ENCODE data around the gene TCF4.
A peak's percentile ranks its signal among the peaks of the same experiment; 100 is the strongest.
"Not testable (repeated sequence)": the region's sequence is repeated elsewhere in the genome, so short reads cannot be mapped to it uniquely, and the experiment has no call there.

The TCF4 gene

DNA sequence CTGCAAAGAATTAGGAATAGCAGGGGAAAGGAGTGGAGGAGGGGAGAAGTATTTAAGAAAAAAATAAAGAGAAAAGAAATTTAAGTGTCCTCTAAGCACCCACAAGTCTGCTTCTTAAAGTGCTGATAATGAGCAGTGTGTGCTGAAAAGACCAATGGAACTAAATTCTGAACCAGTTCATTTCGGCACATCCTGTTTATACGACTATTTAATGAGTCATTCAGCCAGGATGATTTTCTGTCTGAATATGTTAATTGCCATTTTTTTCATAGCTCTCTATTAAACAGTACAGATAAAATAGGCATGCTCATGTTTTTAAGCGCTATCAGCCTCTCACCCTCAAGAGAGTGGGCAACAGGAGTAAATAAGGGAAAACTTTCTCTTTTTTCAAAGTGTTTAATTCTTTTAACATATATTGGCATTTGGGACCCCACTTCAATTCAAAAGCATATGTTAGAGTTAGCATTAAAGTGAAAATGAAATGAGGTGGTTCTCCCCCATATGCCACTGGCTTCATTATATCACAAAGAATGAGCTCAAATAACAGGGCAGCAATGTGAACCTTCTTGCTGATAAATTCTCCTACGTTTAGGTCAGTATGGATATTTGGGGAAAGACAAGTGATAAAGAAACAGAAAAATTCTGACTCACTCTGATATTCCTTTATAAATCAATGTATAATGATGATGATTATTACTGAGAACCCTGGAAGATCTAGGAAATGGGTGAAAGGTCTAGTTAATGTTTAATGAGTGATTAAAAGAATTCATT lies 87.5 kb downstream of the TCF4 start:
- DNase-seq, result no peak

DNA sequence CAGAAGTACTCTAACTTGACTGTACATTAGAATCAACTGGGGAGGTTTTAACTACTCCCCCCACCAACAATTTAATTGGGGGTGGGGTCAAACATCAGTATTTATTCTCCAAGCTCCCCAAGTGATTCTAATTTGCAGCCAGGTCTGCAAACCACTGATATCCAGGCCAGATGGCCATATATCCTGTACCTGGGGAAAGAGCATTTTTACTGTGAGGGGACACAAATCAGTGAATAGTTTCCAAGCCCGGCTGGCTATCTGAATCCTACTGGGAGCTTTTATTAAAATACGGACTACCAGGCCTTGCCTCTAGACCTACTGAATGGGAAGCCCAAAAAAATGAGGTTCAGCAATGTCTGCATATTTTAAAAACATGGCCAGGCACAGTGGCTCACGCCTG lies 88.5 kb downstream of the TCF4 start:
- no peak for DNase-seq

DNA sequence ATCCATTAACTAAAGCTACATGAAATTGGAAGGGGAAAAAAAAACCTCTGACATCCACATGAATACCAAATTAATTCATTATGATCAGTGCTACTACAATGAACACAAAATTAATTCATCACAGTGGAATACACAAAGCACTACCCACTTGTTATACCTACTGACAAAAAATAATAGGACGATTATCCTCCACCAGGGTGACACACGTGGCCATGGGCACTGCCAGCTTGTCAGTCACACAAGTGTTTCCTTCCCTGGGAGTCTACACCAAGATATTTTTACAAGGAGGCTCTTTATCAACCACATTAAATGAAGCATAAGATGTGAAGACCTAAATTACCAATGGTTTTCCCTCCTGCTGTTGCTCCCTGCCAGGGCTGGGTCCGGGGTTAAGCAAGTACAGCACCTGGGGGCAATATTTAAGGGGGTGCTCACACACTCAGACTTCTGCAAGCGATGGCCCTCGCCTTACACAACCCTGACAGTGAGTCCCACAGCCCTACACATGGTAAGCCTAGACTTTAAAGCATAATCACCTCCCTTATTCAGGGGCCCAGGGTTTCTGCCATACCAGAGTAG lies 90.1 kb downstream of the TCF4 start:
- DNase-seq, result no peak

DNA sequence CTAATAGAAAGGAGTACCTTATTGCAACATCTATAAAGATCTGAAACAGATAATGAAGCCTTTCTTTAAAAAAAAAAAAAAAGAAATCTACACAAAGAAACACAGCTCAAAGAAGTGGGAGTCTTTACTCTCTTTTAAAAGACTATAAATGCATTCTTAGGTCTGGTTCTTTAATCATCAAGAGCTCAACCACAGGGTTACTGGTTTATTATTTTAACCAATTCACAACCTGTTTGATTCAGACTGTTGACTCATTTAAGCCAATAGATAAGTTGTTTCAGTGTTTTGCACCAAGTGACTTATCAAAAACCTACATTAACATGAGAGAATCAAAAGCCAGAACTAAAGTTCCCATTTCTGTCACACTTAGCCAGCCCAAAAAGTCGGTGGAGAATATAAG lies 93.1 kb downstream of the TCF4 start:
- no peak for DNase-seq

DNA sequence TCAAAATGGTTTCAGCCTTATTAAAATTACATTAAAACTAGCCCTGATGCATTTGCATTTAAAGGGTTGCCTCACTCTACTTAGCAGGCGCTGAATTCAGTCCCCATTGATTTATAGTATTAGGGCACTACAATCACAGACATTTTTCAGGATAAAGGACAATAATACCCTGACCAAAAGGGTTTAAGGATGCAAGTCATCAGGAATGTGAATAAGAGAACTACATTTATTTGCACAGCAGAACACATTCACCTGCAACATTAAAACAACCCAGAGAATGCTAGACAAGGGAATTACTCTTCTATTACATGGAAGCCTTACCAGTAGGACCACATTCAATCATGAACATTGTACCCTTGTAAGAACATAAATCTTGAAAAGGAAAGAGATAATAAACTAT lies 93.6 kb downstream of the TCF4 start:
- DNase-seq, result no peak

DNA sequence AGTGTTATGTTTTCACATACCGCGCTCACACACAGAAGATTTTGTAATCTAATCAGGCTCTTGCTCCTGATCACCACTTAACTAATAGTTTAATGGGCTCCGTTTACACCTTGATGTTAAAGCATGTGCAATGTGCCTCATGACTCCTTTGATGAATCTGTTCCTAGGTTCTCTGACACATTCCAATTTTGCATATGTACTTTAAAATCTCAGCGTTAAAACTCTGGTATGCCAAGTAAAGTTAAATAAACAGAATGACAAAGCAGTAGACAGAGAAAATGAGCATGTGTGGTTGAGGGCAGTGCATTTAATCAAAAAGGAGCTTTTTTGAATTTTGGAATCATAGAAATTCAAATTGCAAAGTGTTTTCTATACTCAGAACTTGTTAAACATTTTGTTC lies 96.4 kb downstream of the TCF4 start:
- DNase-seq, result no peak

DNA sequence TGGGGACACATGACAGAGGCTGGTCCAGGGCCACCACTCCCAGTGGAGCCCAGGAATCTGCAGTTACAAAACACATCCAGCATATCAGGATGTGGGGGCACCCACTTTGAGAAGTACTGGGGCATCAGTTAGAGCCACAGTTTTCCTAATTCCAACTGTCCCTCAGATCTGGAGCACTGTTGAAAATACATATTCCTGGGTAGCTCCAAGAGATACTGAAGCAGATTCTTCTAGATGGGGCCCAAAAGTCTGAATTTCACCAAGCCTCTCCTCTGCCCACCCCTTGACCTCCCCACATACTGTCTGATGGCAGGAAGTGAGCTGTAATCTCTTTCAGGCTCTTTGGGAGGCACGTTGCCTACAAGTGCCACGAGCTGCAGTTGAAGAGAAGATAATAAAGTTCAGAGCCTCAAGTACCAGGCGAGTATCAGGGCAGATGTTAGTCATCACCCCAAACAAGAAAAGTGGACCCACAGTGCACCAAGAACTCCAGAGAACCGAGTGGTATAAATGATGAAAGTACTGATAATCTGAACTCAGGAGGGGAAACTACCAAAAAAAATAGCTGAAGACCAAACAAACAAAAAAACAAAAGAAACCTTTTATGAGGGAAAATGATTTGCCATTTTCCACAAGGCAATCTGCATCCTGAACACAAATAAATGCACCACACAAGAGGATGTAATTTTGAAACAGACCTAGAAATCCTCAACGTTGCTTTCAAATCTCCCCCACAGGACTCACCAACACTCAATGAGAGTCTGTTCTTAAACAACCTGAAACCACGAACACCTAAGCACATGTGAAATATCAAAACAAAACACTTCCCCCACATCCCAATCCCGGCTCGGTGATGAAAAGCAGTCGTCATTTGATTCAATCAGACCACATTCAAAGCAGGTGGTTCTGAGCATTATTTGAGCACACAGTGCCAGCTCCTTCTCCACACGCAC lies 98.7 kb downstream of the TCF4 start:
- DNase-seq, result no peak

DNA sequence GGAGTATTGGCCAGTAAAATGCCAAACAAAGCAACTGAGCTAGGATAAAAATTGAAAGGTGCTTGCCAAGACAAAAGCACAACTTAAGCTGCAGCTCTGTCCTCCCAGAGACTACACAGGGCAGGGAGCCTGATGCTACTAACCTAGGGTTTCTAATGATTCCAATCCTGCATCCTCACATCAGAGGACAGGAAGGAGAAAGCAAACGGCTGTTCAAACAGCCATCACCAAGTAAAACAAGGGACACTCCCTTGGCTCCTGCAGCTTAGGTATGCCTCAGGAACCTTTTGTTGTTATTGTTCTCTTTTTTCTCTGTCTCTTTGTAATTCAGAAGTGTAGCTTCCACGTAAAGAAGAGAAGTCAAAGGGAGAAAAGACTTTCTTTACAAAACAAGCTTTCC lies 99.5 kb downstream of the TCF4 start:
- peak; percentile 54 for DNase-seq

DNA sequence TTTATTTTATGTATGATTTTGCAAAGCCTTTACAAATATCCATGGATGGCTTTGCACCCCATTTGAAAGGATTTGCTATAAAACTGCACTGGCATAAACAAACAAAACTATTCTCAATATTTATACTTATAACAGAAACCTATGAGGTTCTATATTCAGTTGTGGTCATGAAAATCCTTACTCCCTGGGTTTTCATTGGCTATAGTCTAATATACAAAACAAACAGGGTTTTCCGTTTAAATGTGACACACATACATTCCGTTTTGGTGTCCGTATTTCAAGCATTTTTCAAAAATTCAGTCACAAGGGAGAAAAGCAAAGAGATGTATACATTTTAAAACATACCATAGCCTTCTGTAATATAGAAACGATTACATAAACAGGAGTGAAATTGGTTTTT lies 100.0 kb downstream of the TCF4 start:
- no peak for DNase-seq

DNA sequence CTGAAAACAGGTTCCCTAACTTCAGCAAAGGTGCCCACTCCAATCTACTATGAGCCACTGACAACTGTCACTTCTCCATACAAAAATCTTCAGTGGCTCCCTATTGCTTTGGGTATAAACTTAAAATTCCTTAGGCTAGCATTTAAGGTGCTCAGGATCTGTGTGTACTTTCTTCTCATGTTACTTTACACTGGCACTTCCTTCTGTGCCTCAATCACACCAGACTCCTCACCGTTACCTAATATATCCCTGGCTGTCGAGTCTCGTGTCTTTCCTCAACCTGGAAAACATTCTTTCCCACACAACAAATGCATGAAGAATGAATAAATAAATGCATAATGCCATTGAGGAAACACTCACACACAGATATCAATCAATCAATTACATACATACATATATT lies 101.1 kb downstream of the TCF4 start:
- no peak for DNase-seq

DNA sequence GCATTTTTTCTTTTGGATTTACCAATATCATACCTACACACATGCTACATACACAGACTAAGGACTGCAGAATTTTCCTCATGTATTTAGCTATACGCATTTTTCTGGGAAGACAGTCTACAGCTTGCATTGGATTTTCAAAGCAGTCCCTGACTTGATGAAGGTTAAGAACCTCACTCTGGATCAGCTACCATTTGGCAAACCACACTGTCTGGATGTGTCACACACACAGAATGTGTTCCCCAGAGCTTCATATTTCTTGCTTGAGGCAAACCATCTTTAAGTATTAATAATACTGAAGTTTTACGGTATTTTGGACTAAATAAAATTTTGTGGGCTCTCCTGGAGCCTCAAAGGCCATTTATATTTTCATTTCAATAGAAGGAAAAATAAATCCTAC lies 102.3 kb downstream of the TCF4 start:
- DNase-seq, result no peak

DNA sequence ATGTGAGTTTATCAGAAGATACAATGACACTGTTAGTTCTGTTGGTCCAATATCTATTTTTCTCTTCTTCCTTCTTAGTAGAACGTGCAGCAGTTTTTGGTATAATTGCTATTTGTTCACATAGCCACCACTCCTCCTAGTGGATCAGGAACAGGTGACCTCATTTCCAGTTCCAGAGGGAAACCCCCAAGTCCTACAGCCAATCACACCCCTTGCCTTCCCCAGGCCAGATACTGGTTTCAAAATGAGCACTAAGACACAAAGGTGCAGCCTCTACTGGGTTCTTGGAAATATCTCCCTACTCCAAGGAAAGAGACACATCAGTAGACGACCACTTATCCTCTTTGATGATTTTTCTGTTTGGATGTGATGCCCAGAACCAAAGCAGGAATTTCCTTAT lies 103.2 kb downstream of the TCF4 start:
- no peak for DNase-seq

DNA sequence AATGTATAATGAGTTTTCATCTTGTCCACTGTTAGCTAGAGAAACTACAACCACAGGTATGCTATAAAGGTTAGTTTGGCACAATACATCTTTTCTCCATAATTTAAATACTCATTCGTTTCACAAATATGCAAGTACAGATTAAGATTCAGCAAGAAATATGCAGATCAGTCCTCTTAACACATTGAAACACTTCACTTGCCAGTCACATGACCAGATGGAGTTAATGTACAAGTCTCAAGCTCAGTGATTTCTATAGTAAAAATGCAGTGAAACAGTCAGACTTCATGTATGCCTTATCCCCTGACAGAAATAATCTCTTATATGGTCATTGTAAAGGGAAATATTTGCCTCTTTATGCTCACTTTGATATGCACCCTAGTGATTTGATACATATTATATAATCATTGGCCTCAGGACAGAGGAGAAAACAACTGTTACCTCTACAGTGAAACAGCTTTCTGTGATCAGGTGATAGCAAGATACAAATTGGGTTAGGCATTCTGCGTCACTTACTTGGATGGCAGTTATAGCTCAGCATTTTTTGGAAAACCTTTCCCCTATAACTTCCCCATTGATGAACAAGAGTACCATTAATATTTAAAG lies 104.6 kb downstream of the TCF4 start:
- no peak for DNase-seq

DNA sequence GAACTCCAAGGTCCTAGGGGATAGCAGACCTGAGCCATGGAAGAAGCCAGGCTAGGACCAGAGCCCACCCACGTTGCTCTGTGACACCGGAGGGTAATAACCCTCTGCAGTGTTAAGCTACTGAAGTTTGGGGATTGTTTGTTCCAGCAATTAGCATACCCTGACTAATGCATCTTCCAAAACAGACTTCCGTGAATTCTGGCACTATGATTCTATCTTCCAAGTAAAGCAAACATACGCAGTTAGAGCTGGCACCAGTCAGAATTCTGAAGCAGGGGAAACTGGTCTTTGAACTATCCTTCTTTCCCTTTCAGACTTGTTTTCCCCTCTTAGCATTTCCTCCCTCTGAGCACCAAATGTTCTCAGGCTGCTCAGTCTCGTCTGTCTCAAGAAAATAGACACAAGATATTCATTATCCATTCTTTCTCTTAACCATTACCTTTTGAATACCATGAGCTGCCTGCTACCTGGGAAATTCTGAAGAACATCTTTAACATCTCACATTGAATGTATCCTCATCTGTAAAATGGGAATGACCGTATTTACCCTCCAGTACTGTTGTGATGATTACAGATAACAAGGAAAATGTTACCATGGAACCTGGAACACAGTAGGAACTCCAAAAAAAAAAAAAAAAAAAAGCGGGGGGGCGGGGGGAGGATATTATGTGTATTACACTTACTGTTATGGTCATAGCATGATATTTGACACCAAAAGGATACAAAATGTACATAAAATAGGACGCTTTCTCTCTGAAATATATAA lies 108.2 kb downstream of the TCF4 start:
- no peak for DNase-seq

DNA sequence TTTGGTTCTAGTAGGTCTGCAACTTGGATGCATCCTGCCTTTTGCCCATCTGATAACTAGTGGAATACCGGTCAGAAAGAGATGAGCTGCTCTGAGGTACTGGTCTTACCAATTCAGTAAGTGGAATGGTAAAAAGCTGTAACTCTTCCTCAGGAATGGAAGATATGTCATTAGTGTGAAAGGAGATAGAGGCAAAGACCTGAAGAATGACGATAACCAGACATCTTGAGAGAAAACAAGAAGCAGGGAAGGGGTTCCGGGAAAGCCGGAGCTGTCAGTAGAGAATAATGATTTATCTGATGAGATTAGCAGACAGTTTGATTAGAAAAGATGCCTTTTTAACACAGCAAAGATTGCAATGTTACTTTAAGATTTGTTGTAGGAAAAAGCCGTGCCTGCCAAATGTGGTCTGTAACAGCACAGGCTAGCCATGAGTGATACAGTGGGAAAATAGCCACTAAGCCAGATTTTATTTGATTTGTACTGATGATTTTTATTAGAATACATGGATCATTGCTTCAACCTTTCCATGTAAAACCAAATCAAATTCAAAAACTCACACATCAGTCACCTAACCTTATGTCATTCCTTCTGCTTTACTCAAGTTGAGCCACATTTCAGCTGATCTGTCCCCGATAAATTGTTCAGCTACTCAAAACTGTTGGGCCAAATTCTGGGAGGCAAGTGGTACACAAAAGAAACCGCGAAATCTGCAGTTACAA lies 110.0 kb downstream of the TCF4 start:
- peak; percentile 45 for DNase-seq

DNA sequence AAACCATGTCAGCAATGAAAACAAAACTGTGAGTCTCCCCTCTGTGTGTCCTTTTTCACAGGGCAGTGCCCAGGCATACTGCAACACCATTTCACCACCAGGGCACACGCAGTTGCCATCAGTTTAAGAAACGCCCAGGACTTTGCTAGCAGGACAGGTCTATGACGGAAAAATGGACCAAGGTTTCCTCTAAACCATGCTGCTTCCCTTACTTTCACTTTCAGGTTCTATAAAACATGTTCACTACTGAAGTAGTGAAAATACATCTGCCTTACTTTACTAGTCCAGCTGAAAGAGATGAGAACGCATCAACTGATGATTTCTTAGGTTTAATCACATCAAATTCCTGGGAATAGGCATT lies 110.5 kb downstream of the TCF4 start:
- DNase-seq, result peak; percentile 70

DNA sequence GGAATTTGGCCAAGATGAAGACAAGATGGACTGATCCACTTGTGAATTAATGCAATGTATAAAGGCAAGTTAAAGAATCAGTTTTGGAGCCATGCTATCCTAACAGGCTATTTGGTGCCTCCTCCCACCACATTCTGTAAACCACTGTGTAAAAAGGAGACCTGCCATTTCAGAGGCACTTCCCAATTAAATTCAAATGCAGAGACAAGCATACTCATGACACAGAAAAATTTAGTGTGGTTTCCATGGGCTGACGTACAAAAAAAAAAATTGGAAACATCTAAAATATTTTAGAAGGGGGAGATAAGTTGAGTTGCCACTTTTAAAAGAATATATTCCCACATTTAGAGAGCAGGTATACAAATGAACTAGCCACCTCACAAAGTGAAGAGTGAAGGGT lies 112.1 kb downstream of the TCF4 start:
- DNase-seq, result no peak

DNA sequence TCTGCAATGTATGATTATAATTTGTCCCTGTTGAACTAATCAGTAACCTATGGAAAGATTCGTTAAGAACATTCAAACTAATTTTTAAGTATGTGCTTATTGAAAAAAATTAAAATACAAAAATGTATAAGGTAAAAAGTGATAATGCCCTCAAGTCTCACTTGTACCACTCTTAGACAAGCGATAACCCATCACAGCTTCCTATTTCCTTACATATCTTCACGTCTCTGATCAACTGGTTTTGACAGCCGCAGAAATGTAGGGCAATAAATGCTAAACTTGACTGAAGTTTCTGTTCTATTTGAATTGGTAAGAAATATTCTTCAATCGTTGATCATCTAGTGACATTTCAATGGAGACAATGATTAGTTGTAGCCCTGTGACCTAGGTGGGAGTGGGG lies 112.5 kb downstream of the TCF4 start:
- no peak for DNase-seq

DNA sequence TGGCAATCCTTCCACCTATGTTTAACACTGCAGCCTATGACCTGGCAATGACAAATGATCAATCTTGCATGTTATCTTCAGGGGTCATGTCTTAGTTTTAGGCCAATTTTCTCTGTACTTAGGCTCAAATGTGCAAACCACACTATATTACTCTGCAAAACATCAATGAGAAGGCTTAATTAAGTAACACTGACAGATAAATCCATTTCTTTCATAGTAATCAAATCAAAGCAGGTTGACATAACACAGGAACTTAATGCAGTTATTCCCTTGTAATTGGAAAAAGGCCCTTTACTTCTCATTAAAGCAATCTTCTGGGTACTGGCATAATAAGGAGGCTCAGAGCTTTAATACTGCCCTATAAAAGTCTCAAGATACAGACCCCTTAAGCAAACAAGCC lies 114.4 kb downstream of the TCF4 start:
- DNase-seq, result no peak

DNA sequence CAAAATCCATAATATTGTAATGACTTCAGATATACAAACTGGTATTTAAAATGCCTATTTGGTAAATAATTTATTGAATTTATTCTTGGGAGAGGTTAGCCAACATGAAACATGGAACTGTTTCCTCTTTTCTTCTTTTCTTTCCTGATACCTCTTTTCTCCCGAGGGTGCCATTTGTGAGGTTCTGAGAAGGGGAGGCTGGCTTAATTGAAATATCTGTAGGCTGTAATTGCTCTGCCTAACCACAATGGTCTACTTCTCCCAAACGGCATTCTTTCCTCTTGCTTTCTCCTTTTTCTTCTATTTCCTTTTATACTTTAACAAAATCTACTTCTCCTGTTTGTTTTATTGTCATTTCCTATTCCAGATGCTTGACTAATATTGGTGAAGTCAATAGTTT lies 114.9 kb downstream of the TCF4 start:
- DNase-seq, result no peak

DNA sequence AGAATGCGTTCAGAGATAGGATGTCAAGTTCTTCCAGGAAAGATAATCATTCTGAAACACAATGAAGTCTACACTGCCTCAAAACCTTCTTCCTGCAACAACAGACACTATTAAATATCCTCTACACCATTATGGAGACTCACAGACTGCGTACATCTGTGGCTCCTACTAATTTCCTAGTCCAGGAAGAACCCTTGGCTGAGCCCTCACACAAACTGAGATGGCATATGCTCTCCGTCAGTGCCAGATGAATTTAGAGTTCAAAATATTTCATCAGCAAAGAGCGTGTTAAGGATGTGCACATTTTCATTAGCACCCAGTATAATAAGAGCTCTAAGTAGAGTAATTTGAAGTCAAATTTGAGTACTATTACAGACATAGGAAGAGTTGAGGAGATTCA lies 117.2 kb downstream of the TCF4 start:
- no peak for DNase-seq

DNA sequence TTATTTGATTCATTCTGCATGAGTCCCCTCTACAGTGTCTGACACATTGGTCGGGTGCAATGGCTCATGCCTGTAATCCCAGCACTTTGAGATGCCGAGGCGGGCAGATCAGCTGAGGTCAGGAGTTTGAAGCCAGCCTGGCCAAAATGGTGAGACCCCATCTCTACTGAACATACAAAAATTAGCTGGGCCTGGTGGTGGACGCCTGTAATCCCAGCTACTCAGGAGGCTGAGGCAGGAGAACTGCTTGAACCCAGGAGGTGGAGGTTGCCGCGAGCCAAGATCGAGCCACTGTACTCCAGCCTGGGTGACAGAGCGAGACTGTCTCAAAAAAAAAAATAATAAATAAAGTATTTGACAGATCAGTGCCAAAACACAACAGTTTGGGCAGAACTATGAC lies 118.9 kb downstream of the TCF4 start:
- not testable (repeated sequence) for DNase-seq

All from DMS53 (cell line).